GM19023 (cell line): ENCODE data around the gene SERPINH1.

Experiments used
- ATAC-seq: cut with Tn5 transposase; IDR thresholded peaks from one replicate; pipeline ENCODE4 v1.9.1; 2021; ENCODE audit warnings: mild to moderate bottlenecking, moderate library complexity; ENCODE audit not compliant: unreplicated experiment

SERPINH1 gene

DNA sequence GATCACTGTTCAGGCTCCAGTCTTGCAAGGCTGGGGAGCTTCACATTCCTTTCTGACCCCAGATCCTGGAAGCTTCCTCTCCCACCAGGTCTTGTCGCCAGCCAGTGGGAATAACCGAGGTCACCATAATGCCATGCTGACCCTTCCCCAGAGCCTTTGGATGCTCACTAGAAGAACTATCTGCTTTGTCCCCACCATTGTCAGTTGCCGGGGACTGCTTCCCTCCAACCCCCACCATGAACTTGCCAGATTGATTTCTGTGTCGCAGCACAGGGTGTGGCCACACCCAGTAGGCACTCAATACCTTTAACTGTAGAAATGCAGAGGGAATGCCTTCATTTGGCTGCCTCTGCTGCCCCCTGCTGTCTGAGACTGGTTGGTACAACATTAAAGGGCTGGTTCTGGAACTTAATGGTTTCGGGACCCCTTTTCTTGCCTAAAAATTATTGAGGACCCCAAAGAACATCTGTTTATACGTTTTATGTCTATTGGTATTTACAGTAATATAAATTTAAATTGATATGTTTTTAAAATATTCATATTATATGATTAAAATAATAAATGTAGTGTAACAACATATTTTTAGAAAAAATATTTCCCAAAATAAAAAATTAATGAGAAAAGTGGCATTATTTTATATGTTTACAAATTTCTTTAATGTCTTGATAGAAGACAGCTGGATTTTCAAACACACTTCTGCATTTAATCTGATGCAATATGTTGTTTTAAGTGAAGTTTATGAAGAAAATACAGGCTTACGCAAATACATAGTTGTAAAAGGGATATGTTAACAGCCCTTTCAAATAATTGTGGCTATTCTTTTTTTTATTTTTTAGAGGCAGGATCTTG lies 29.6 kb upstream of the SERPINH1 start:
- no peak for ATAC-seq

DNA sequence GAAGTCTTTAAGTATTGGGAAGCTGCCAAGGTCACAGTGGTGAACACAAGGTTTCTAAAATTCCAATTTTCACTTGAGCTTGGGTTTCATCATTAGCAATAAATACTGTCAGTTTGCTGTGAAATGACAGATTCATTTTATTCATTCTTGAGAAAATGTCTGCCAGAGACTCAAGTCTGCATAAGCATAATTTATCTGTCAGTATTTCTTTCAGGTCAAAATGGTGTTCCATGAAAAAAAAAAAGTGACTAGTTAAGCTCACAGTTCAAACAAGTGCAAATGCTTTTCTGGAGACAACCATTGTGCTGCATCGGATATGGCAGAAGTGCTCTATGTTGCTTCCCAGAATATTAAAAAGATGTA lies 28.2 kb upstream of the SERPINH1 start:
- no peak for ATAC-seq

DNA sequence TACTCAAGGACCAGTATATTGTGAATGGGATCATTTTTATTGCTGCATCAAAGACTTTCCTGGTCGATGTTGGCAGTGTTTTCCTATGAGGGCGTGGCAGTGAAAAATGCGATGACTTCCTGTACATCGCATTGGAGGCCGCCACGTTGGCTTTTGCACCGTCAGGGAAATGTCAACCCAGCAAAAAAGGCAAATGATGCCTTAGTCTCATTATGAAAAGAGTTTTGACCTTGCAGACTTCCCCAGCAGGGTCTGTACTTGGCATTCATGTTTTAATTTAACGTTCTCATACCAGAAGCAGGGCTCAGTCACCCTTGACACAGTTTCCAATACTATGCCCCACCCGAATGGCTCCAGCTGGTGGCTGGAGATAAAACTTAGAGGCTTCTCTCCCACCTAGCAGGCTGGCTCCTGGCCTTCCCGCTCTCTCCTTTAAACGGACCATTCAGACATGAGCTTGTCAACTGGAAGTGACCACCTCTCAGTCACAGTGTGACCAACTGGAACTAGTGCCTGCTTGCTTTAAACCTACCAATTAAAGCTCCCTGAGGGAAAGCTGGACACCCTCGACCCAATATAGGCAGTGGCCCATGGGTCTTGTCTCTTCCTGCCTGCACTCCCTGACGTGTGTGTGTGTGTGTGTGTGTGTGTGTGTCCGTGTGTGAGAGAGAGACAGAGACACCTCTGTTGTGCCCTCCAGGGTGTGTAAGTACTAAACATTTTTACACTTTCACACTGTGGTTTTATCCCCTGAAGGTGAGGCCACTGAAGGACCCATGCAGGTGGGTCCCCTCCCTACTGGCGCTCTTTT lies 27.6 kb upstream of the SERPINH1 start:
- no peak for ATAC-seq

DNA sequence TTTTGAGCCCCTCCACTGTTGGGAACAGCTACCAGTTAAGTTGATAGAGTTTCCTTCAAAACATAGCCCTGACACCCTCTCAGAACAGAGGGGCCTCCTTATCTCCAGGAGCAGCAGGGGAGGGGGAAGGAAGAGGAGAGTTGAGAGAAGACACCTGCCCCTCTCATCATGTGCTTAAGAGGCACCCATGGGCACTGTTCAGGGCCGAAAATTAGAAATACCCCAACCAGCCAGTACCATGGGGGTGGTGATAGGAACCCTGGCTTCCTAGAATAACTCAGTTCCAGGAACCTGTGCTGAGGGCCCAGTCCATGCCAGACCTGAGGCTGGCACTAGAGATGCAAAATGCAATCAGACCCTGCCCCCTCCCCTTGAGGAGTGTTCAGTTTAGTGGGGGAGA lies 27.0 kb upstream of the SERPINH1 start:
- ATAC-seq: no peak

DNA sequence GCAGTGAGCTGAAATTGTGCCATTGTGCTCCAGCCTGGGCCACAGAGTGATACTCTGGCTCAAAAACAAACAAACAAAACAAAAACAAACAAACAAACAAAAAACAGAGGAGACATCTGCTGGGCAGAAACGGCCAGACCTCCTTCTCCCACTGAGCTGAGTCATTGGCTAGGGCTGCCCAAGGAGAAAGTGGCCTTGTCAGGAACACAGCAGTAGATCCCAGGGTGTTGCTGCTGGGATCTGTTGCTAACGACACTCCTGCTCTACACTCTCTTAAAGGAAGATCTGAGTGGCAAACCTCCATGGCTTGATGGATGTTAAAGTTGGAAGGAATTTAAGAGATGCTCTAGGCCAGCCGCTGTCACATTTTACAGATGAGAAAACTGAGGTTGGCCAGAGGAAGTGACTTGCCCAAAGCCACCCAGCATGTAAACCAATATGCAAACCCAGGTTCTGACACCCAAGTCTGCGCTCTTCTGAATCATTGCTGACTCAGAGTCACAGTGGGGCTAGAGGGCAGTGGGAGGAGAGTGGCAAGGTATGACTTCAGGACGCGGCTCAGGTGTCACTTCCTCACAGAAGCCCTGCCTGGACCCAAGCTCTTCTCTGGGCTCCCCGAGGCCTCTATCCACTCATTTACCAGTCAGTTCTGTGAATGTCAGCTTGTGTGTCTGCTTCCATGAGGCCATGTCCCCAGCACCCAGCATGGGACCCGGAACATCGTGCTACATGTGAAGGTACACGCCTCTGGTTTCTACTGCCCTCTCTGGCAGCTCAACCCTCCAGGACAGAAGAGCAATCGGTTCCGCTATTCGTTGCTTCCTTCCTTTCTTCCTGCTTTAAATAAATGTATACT lies 25.0 kb upstream of the SERPINH1 start:
- peak; percentile 70 for ATAC-seq

DNA sequence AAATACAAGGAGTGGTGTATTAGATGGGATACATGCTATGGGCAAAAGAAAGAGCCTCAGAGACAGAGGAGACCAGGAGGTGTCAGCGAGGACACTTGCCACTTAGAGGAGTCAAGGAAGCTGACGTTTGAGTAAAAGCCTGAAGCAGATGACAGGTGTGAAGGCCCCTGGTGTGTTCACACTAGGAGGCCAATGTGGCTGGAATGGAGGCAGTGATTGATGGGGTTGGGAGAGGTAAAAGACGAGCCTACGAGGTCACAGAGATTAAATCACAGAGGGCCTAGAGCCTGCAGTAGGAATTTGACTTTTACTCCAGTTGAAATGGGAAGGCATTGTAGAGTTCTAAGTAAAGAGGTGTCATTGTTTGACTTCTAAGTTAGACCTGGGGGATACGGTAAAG lies 24.3 kb upstream of the SERPINH1 start:
- ATAC-seq: no peak

DNA sequence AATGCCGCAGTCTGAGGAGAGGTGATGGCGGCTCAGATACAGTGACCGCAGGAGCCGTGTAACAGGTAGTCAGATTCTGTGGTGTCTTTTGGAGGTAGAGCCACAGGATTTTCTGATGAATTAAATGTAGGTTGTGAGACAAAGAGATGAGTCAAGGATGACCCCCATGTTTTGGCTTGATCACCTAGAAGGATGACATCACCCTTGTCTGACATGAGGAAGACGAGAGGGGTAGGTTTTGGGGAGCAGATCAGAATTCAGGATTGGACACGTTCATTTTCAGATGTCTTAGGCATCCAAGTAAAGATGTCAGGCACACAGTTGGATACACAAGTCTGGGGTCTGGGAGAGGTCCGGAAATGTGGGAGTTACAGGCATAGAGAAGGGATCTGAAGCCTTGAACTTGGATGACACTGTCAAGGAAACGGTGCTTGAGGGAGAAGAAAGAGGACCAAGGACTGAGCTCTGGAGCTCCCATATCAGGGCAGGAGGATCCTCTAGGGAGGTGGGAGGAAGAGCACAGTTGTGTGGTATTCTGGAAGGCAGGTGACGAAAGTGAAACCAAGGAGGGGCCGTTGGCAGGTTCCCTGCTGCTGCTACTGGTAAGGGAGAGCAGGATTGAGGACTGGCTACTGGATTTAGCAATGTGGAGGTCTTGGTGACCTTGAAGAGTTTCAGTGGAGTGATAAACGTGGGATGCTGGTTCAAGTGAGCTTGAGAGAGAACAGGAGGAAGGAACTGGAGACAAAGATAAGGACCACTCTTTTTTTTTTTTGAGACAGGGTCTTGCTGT lies 23.7 kb upstream of the SERPINH1 start:
- ATAC-seq: no peak

DNA sequence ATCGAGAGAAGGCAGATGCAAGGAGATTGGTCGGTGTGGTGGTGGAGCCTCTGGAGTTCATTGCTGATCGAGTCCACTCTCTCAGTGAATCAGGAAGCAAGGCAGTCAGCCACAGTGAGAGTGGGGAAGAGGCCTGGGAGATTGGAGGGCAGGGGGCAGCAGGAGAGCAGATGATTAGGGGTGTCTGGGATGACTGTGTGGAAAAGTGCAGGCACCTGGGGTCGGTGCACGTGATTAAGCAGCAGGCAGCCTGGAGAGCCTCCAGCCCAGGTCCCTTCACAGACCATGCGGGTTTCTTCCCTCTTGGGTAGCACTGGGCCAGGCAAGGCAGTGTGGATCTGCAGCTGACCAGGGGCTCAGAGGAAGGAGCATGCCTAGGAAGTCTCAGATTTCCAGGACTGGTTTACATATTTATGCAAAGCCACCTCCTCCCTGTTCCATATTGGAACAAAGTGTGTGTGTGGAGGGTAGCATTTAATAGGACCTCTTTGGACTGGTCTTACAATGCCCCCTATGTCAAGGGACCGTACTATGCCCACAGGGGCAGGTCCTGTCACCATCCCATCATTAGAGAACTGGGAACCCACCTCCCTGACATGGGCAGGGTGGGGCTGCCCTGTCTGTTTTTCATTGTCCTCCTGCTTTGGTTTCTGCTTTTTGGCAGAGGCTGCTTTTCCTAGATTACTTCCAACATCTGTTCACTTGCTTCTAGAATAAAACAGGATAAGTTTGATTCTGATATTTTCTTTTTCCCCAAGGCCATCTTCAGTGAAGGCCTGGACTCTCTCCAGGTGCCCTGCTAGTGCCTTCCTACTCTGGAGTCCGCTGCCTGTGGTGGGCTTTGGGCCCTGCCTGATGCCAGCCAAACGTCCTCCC lies 22.4 kb upstream of the SERPINH1 start:
- ATAC-seq: no peak

DNA sequence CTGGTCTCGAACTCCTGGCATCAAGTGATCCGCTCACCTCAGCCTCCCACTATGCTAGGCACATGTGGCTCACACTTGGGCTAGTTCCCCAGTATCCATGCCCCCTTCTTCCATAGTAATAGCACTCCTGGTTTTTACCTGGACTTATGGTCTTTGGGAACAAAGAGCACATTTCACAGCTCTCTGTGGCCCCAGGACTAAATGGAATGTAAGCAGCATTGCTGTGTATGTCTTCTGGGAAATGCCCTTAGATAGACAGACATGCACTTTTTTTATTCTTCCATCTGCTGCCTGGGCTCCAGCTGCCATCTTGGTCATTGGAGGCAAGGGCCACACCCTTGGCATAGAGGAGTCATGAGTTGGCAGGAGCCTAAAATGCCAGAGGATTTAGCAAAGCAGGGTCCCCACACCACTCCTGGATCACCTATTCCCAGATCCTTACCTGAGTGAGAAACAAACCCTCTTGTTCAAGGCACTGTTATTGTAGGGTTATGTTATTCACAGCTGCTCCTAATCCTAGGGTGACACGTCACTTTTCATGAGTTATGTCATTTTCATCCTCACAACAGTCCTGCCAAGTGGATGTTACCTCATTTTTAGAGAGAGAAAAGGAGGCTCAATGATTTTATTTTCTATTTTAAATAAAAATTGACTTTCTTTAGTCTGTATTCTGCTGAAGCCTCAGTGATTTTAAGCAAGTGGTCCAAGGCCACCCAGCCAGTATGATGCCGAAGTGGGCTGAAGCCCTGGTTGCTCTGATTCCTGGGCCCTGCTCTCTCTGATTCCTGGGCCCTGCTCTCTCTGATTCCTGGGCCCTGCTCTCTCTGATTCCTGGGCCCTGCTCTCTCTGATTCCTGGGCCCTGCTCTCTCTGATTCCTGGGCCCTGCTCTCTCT lies 20.6 kb upstream of the SERPINH1 start:
- ATAC-seq: no peak

DNA sequence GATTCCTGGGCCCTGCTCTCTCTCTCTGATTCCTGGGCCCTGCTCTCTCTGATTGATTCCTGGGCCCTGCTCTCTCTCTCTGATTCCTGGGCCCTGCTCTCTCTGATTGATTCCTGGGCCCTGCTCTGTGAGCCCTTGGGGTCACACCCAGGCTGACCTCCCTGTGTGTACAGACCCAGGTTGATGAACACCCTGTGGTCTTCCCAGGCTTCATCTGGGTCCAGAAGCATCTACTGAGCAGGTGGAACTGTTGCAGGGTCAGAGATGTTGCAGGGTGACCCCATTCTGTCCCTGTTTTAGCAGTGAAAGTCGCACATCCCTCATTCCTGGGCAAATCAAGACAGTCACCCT lies 20.0 kb upstream of the SERPINH1 start:
- ATAC-seq: no peak

DNA sequence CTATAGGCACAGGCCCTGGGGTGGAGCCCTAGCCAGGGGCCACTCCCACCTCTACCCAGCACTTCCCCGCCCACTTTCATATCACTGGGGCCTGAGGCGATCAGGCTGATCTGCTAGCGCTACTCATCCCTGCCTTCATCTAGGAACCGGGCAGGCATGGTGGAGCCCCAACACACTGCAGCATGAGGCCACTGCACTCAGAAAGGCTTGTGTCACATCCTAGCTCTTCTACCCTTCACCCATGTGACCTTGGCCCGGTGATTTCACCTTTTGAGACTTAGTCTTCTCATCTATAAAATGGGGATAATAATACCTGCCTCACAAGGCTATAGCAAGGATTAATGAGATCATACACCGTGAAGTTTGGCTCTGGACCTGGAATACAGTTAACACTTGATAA lies 18.2 kb upstream of the SERPINH1 start:
- no peak for ATAC-seq

DNA sequence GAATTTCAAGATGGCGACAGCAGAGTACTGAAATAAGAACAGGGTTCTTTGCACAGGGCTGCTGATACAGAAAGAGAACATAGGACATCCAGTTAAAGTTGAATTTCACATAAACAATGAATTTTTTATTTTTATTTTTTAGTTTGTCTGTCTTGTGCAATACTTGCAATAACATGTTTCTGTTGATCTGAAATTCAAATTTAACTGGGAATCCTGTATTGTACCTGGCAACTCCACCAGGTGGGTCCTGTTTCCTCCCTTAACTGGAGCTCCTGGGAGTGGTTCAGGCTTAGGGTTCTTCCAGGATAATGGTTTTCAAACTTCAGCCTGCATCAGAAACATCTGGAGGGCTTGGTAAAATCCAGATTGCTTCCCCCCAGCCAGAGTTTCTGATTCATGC lies 14.9 kb upstream of the SERPINH1 start:
- no peak for ATAC-seq

DNA sequence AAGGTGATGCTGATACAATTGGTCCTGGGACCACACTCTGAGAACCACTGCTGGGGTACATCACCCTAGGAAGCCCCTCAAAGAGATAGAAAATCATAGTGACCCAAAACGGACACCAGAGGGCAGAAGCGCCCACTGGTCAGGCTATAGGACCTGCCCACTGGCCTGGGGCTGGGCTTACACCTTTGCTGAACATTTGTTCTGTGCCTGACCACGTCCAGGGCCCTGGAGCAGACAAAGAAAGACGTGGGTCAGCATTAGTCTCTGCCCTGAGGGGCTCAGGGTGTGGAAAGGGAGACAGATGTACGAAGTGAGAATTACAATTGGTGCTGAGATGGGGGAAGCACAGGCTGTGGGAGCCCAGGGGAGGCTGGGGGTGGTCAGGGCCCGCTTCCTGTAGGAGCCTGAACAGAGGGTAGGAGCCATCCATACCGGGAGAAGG lies 14.4 kb upstream of the SERPINH1 start:
- ATAC-seq: no peak

DNA sequence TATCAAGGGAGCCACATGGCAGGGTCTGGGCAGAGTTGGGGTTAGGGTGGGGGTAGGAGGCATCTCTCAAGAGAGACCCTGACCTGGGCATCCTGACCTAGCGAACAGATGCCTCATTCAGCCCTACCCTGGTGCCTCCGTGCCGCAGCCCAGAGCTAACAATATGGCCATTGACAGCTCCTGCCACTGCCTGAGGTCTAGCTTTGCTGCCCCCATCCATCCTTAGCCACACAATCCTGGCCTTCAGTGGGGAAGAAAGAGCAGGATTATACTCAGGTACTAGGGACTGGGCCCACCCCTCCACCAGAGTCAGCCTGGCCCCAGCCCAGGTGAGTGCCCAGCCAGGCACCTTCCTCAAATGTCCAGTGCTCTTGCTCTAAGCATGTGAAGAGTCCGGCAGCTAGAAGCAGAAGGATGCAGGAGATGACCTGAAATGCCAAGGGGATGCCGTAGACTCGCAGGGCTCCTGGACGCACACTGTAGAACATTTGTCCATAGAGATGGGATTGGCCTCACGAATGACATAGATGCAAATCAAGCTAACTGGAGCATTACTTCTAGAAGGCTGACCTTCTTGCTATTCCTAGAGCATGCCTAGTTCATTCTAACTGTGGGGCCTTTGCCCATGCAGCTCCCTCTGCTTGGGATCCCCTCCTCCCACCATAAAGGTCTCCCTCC lies 13.3 kb upstream of the SERPINH1 start:
- ATAC-seq: no peak

DNA sequence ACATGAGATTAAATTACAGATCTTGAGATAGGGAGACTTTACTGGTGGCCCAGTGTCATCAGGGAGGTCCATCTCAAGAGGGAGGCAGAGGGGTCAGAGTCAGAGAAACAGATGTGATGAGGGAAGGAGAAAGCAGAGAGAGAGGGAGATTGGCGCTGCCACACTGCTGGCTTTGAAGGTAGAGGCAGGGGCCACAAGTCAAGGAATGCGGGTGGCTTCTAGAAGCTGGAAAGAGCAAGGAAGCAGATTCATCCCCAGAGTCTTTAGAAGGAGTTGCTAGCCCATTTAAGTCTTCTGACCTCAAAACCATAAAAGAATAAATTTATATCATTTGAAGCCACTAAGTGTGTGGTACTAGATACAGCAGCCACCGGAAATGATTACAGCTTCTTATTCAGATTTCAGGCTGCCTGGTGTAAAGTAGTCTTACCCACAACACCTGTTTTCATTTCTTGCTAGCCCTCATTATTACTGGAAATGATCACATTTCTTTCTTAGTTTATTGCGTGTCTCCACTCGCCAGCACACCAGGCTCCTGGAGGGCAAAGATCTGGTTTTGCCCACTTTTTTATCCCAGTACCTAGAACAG lies 12.6 kb upstream of the SERPINH1 start:
- ATAC-seq: no peak

DNA sequence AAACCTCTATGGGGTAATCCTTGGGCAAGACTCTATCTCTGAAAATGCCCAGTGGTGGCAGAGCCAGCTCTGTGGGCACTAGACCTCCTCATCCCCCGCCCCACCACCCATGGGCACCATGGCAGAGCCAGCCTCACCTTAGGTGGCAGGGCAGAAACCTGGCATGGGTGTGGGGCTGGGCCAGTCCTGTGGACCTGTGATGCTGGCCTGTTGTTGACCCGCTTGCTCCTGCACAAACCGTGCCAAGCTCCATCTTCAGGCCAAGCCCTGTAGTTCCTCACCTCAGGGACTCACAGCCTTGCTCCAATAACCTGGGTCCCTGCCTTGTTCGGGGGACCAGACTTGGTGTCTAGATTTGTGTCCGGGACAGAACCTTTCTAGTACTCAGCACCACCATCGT lies 8.9 kb upstream of the SERPINH1 start:
- no peak for ATAC-seq

DNA sequence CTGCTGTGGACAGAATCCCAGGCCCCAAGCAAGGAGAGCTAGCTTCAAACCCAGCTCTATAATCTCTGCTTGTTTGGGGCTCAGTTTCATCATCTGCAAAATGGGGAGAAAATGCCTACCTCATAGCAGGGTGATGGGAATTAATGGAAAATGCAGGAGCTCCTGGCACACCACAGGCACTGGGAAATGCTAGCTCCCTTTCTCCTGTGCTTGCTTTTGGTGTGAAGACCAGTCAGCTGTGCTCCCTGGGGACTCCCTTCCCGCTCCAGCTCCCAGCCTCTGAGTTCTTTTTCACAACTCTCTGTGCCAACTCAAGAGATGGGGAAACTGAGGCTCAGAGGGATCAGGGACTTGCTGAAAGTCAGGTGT lies 8.2 kb upstream of the SERPINH1 start:
- ATAC-seq: no peak
